Measurements from ENCODE around the gene CDX2. TPM values are rescaled to one million over a fixed set of nuclear protein-coding genes. Genes with fewer than 3 reads are reported as not detected.

The CDX2 gene
- total and polyA plus RNA-seq, 8 donors: 0.03 to 106 (median 1.3) TPM; not detected in 4

GRCh38 chr13:27967736-27968315 is 1.3 kb downstream of the CDX2 start:
- Histone ChIP-seq H3K4me1 (peaks cover 23 to 52% (median 41%) of the 10 kb centered on the region in 4 donors), H3K27me3 (peaks cover 40 to 100% (median 91%) of the 10 kb centered on the region in 3 donors), H3K36me3 (no peaks in the 10 kb centered on the region), H3K27ac (no peak overlapping the region), H3K9me3 (no peaks in the 10 kb centered on the region), H3K4me3 (peak overlapping the region in 2 of 4 donors; percentile 28 to 48)
- peak in 1 of 2 donors; percentile 24 for DNase-seq
- intact Hi-C loops (cut with DNase I; ENCODE audit: low total_unique reads): no loop called here
- WGBS, 5 donors: 3 to 7% (median 5%) methylated on average over 22 to 33 of the region's 33 CpGs
- TF ChIP-seq POLR2A (IDR thresholded peaks at IDR 0.05): no peak

DNA sequence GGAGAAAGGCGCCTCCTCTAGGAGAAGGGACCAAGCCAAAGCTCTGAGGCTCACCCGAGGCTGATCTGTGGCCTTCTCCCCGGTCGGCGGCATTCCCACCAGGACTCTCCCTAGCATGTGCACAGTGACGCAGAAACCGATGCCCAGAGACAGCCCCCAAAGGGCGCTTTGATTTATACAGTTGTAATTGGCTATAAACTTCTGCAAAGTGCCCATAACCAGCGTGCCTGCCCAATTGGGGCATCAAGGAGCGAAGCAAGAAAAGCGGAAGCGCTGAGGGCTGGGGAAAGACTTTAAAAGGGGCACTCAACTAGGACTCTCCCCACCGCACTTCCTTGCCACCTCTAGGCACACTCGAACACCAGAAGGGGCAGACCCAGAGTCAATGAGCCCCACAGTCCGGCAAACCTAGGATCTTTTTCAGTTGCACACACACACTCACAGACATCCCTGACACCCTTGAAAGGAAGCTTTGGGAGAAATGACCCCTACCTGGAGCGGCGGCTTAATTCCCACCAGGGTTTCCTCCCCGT is 1.8 kb downstream of the CDX2 start:
- H3K27ac ChIP-seq: no peak overlapping the region
- H3K9me3 ChIP-seq: no peaks in the 10 kb centered on the region
- intact Hi-C loops (cut with DNase I; ENCODE audit: low total_unique reads): no loop called here
- TF ChIP-seq CTCF (IDR thresholded peaks at IDR 0.05) (no peak), POLR2A (IDR thresholded peaks at IDR 0.05) (no peak), EP300 (IDR thresholded peaks at IDR 0.05) (no peak), POLR2AphosphoS5 (IDR thresholded peaks at IDR 0.05) (no peak)
- H3K4me1 ChIP-seq: peaks cover 23 to 52% (median 44%) of the 10 kb centered on the region in 4 donors
- peaks cover 40 to 100% (median 88%) of the 10 kb centered on the region in 3 donors for H3K27me3 ChIP-seq
- peak in 1 of 2 donors; percentile 23 for DNase-seq
- H3K36me3 ChIP-seq: no peaks in the 10 kb centered on the region
- WGBS, 5 donors: 7 to 17% (median 10%) methylated on average over 16 to 18 of the region's 18 CpGs
- H3K4me3 ChIP-seq: peak overlapping the region in 1 of 4 donors; percentile 28

DNA sequence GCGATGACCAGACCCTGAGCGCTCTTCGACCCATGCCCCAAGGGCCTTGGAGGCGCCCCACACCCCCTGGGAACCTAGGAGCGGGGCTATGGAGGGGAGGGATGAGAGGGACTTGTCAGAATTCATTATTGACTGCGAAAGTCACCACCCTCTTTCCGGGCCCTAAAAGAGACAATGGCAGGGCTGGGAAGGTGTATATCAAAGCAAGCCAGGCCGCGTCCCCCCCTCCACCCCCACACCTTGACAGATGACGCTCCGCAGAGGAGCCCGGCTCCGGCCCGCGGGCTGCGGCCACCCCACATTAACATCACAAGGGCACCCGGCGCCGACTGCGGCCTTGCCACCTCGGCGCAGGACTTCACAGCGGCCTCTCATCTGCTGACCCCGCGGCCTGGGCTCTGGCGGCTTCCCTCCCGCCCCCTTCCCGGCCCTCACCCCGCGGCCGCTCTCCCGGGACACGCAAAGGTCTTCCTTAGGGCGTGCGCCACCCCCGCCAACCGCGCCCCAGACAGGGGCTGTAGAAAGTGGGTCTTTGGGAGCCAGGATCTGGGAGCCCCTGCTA is 2.4 kb downstream of the CDX2 start:
- peaks cover 40 to 100% (median 84%) of the 10 kb centered on the region in 3 donors for H3K27me3 ChIP-seq
- no peaks in the 10 kb centered on the region for H3K9me3 ChIP-seq
- 2 to 14% (median 8%) methylated on average over 25 to 38 of the region's 38 CpGs for WGBS, 5 donors
- TF ChIP-seq POLR2A (IDR thresholded peaks at IDR 0.05) (no peak), EP300 (IDR thresholded peaks at IDR 0.05) (no peak), CTCF (IDR thresholded peaks at IDR 0.05) (no peak), POLR2AphosphoS5 (IDR thresholded peaks at IDR 0.05) (no peak)
- peaks cover 23 to 54% (median 44%) of the 10 kb centered on the region in 4 donors for H3K4me1 ChIP-seq
- intact Hi-C loops (cut with DNase I; ENCODE audit: low total_unique reads): no loop called here
- no peak overlapping the region for H3K27ac ChIP-seq
- peak in 1 of 2 donors; percentile 24 for DNase-seq
- no peaks in the 10 kb centered on the region for H3K36me3 ChIP-seq
- peak overlapping the region in 1 of 4 donors; percentile 28 for H3K4me3 ChIP-seq

- intact Hi-C loops (cut with DNase I; ENCODE audit: low total_unique reads): no loop called here
- H3K27ac ChIP-seq: no peak overlapping the region
- H3K36me3 ChIP-seq: no peaks in the 10 kb centered on the region
- no peaks in the 10 kb centered on the region for H3K9me3 ChIP-seq
- peak overlapping the region in 1 of 4 donors; percentile 28 for H3K4me3 ChIP-seq
- no peak for TF ChIP-seq CTCF (IDR thresholded peaks at IDR 0.05)
- no peak for TF ChIP-seq POLR2AphosphoS5 (IDR thresholded peaks at IDR 0.05)
- TF ChIP-seq POLR2A (IDR thresholded peaks at IDR 0.05): no peak
- TF ChIP-seq EP300 (IDR thresholded peaks at IDR 0.05): no peak
- peaks cover 37 to 100% (median 84%) of the 10 kb centered on the region in 3 donors for H3K27me3 ChIP-seq
- 6 to 11% (median 7%) methylated on average over 35 to 45 of the region's 45 CpGs for WGBS, 5 donors
- peaks cover 28 to 61% (median 51%) of the 10 kb centered on the region in 4 donors for H3K4me1 ChIP-seq
- peak; percentile 26 to 39 for DNase-seq
Observed at GRCh38 chr13:27965740-27966640, 3.1 kb downstream of the CDX2 start.
